ENCODE data around the gene GPBP1. TPM values are rescaled to one million over a fixed set of nuclear protein-coding genes. Genes with fewer than 3 reads are reported as not detected.
"Not testable (repeated sequence)": the region's sequence is repeated elsewhere in the genome, so short reads cannot be mapped to it uniquely, and the experiment has no call there.

GPBP1 gene
- total RNA-seq, 1 donor from 2014 or later = 83.7 TPM

DNA sequence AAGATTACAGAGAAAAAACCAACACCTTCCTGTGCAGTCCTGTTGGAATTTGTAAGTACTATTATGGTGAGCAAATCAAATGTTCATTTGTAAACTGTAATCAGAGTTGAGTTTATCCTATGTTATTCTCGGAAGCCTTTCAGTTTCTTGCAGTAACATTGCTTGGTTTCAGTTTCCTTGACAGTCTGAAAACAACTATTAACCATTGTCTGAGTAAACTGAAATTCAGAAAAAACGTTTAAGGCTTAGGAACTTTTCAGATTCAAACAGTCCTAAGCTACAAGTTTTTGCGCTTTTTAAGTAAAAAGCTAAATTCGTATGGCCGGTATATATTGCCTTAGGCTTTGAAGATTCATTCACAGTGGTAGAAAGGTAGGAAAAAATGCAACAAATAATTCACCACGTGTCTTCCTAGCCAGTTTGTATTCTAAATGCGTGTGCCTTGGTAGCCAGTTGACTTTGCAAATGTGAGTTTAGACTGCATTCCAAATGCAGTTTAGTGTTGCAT, 2.5 kb downstream of the GPBP1 start:
- DNase-seq (ENCODE audit: low read depth) = peak; percentile 14

DNA sequence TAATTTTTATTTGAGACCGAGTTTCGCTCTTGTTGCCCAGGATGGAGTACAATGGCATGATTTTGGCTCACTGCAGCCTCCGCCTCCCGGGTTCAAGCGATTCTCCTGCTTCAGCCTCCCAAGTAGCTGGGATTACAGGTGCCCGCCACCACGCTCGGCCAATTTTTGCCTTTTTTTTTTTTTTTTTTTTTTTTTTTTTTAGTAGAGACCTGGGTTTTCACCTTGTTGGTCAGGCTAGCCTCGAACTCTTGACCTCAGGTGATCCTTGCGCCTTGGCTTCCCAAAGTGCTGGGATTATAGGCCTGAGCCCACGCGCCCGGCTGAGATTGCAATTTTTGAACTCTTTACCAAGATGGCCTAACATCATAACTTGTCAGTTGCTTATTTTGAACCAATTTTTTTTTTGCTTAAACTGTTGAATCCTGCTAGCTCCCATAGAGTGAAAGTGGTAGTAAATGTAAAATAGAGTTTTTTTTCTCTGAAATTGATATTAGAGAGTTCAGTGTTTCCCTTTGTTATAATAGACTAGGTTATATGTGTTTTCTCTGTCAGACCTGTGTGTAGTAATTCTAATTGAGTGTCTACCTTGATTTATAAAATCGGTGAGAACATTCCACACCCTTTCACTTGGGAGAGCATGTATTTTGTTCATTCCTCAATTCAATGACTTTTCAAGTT, 3.8 kb downstream of the GPBP1 start:
- DNase-seq (ENCODE audit: low read depth) = no peak

DNA sequence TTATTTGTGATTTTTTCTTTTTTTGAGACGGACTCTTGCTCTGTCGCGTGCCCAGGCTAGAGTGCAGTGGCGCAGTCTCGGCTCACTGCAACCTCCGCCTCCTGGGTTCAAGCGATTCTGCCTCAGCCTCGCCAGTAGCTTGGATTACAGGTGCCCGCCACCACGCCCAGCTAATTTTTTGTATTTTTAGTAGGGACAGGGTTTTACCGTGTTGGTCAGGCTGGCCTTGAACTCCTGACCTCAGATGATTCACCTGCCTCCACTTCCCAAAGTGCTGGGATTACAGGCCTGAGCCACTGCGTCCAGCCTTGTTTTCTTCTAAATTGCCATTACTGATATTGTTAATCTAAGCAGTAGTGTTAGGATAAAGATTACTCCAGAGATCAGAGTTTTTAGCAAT, 4.4 kb downstream of the GPBP1 start:
- DNase-seq (ENCODE audit: low read depth) = not testable (repeated sequence)

DNA sequence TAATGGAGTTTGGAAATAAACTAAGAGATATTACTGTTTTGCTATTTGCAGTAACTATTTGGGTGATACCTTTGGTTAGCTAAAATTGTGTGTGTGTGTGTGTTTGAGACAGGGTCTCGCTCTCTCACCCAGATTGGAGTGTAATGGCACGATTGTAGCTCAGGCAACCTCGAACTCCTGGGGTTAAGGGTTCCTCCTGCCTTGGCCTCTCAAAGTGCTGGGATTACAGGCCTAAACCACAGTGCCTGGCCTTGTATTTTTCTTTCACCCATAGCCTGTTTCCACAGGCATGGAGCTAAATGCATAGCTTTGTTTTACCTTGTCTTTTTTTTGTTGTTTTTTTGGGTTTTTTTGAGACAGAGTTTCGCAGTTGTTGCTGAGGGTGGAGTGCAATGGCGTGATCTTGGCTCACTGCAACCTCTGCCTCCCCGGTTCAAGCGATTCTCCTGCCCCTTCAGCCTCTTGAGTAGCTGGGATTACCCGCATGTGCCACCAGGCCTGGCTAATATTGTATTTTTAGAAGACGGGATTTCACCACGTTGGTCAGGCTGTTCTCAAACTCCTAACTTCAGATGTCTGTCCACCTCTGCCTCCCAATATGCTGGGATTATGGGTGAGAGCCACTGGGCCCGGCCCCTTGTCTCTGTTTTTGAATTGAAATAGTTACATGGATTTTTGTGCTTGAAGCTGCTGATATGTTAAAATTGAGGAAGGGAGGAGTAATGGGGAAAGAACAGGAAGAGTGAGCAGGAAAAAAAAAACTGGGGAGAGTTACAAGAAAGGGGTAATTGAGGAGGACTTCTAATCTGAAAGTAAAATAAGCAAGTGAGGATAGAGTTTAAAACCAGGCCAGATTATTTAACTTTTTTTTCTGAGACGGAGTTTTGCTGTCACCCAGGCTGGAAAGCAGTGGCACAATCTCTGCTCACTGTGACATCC, 5.7 kb downstream of the GPBP1 start:
- peak; percentile 34 for DNase-seq (ENCODE audit: low read depth)

GRCh38 chr5:57181154-57181553, 7.3 kb downstream of the GPBP1 start:
- no peak for DNase-seq (ENCODE audit: low read depth)

- no peak for DNase-seq (ENCODE audit: low read depth)
These were observed 10.5 kb downstream of the GPBP1 start for GRCh38 chr5:57184322-57184721.

GRCh38 chr5:57185313-57185712, 11.5 kb downstream of the GPBP1 start:
- no peak for DNase-seq (ENCODE audit: low read depth)

- no peak for DNase-seq (ENCODE audit: low read depth)
These were observed 12.3 kb downstream of the GPBP1 start for GRCh38 chr5:57186194-57186593.

DNA sequence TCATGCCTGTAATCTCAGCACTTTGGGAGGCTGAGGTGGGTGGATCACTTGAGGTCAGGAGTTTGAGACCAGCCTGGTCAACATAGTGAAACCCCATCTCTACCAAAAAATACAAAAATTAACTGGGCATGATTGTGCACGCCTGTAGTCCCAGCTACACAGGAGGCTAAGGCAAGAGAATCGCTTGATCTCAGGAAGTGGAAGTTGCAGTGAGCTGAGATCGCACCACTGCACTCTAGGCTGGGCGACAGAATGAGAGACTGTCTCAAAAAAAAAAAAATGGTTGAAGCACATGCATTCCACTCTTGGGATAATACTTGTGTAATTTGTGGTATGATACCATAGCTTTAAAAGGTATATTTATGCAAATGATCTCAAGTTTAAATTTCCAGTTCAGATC, 14.1 kb downstream of the GPBP1 start:
- not testable (repeated sequence) for DNase-seq (ENCODE audit: low read depth)

DNA sequence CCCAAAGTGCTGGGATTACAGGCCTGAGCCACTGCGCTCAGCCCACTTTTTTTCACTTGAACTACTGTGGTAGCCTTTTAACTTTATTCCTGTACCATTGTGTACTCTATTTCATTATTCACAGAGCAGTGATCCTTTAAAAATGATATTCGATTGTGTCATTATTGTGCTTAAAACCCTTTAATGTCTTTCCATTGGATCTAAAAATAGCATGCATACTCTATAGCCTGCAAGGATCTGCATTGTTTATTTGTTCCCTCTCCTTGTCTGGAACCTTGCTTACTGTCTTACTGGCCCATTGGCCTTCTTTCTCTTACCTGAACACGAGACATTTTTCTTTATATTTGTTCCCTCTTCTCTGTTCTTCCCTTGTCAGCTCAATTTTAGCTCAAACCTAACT, 15.7 kb downstream of the GPBP1 start:
- DNase-seq (ENCODE audit: low read depth) = no peak

DNA sequence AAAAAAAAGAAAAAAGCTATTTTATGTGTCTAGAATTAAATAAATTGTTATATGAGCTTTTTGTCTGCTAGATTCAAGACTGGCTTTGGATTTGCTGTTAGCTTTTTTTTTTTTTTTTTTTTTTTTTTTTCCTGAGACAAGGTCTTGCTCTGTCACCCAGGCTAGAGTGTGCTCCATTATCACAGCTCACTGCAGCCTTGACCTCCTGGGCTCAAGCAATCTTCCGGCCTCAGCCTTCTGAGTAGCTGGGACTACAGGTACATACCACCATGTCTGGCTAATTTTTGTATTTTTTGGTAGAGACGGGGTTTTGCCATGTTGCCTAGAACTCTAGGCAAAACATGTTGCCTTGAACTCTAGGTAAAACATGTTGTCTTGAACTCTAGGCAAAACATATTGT, 16.7 kb downstream of the GPBP1 start:
- DNase-seq (ENCODE audit: low read depth) = no peak

GRCh38 chr5:57191163-57191562, 17.3 kb downstream of the GPBP1 start:
- no peak for DNase-seq (ENCODE audit: low read depth)

DNA sequence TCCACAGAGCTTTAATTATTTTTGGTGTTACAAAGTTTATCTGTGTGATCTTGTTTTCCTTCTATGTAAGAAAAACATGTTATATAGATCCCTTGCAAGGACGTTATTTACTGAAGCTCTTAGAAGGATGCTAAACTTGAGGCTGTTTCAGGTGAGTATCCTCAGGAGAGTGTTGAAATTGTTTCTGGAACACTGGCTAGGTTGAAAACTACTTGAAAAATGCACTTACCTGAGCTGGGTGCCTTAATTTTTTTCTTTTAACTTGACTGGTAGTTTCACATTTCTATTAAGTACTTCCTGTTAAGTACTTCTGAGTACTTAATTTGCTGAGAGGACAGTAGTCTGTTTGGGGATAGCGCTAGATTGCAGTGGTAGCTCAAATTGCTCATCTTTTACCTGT, 18.1 kb downstream of the GPBP1 start:
- no peak for DNase-seq (ENCODE audit: low read depth)

DNA sequence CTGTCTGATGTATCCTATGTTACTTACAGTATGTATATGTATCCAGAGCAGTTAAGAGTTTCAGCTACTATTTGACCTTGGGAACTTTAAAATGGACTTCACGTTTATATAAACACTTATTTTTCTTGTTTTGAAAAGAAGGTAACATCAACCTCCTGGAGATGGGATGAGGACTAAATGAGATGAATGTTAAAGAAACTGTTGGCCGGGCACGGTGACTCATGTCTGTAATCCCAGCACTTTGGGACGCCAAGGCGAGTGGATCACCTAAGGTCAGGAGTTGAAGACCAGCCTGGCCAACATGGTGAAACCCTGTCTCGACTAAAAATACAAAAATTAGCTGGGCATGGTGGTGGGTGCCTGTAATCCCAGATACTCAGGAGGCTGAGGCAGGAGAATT, 19.0 kb downstream of the GPBP1 start:
- not testable (repeated sequence) for DNase-seq (ENCODE audit: low read depth)

GRCh38 chr5:57193757-57194413, 20.0 kb downstream of the GPBP1 start:
- DNase-seq (ENCODE audit: low read depth) = no peak

DNA sequence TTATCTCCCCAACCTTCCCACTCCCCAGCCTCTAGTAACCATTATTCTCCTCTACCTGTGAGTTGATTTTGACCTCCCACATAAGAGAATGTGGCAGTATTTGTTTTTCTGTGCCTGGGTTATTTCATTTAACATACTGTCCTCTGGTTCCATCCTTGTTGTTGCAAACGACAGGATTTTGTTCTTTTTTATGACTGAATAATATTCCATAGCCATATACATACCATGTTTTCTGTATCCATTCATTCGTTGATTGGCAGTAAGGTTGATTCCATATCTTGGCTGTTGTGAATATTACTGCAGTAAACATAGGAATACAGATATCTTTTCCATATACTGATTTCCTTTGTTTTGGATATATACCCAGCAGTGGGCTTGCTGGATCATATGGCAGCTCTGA, 20.8 kb downstream of the GPBP1 start:
- DNase-seq (ENCODE audit: low read depth) = no peak

DNA sequence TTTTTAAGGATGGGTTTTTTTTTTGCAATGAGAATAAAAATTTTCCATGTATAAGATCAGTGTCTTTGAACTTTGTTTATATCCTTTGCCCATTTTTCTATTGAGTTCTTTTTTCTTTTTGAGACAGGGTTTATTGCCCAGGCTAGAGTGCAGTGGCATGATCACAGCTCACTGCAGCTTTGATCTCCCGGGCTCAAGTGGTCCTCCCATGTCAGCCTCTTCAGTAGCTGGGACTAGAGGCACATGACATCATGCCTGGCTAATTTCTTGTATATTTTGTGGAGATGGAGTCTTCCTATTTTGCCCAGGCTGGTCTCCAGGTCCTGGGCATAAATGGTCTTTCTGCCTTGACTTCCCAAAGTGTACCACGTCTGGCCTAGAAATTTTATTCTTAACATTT, 21.2 kb downstream of the GPBP1 start:
- no peak for DNase-seq (ENCODE audit: low read depth)

DNA sequence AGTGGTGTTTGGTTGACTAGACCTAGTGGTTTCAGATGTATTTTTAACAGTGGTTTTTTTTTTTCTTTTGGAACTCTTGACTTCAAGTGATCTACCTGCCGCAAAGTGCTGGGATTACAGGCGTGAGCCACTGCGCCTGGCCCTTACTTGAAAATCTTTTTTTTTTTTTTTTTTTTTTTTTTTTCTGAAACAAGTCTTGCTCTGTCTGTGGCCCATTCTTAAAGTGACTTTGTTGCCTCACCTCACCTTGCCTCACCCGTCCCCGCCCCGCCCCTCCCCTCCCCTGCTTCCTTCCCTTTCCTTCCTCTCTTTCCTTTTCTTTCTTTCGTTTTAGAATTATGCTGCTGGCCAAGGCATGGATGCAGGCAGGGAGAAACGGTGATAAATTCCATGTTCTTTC, 26.0 kb downstream of the GPBP1 start:
- DNase-seq (ENCODE audit: low read depth) = no peak

- no peak for DNase-seq (ENCODE audit: low read depth)
These were observed 29.0 kb downstream of the GPBP1 start for GRCh38 chr5:57202811-57203210.

DNA sequence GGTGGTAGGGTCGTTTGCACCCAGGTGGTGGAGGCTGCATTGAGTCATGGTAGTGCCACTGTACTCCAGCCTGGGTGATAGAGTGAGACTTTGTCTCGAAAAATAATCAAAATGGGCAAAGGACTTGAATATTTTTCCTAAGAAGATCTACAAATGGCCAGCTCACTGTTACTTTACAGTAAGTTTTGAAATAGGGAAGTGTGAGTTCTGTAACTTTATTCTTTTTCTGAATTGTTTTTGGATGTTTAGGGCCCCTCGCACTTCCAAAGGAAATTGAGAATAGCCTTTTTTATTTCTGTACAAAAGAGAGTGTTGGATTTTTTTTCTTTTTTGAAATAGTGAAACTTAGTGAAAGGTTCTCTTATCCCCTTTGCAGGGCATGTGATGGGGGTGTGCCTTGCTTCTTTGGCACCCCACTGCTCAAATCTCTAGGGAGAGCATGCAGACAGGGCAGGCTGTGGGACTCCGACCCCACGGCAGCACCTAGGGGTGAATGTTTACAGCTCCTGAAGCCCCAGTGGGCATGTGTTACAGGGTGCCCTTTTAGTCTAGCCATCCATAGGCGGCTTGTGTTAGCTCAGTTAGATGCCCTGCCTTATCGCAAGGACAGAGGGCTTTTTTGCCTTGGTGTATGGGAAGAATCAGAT, 33.3 kb downstream of the GPBP1 start:
- DNase-seq (ENCODE audit: low read depth) = no peak

GRCh38 chr5:57207681-57208080, 33.8 kb downstream of the GPBP1 start:
- peak; percentile 8 for DNase-seq (ENCODE audit: low read depth)
